ENCODE results near the gene PGAP1. TPM values are rescaled to one million over a fixed set of nuclear protein-coding genes. Genes with fewer than 3 reads are reported as not detected.

The PGAP1 gene
- total RNA-seq, 1 experiment from 2014 or later = 21.0 TPM

DNA sequence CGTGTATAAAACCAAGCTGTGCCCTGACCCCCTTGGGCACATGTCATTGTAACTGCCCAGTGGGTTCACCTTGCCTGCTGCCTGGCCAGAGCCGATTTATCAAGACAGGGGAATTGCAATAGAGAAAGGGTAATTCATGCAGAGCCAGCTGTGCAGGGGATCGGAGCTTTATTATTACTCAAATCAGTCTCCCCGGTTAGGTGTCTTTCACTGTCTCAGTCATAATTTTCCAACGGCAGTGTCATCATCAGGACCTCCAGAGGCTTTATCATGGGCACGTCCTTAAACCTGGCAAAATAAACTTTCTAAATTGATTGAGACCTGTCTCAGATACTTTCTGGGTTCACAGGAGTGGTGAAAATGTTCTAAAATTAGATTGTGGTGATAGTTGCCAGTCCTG, 29.6 kb upstream of the PGAP1 start:
- H4K91ac ChIP-seq (ENCODE audit: insufficient read length, low read depth, low read length) = no peak overlapping the region
- no peak overlapping the region for H3K23ac ChIP-seq (ENCODE audit: insufficient read length, low read depth, low read length)
- no peaks in the 10 kb centered on the region for H3K79me2 ChIP-seq (ENCODE audit: insufficient read depth, low read length)
- Mint-ChIP-seq H3K36me3 (ENCODE audit: insufficient read depth in 1 of 3, low read depth in 3 of 3) (no peaks in the 10 kb centered on the region), H3K4me3 (no peak overlapping the region), H3K9me3 (no peaks in the 10 kb centered on the region), H3K4me1 (peaks cover 38 to 42% of the 10 kb centered on the region in 2 experiments), H3K27ac (peak overlapping the region in 2 of 3 experiments; percentile 27 to 85; a peak in 3 of 7 replicates), H3K27me3 (ENCODE audit: low read depth) (no peaks in the 10 kb centered on the region)
- no peak overlapping the region for H4K8ac ChIP-seq (replicated peaks; ENCODE audit: insufficient read length, low read depth, low read length)
- no peaks in the 10 kb centered on the region for H3K27me3 ChIP-seq (ENCODE audit: insufficient read depth, low read length)
- H2BK120ac ChIP-seq (ENCODE audit: low read depth, low read length, poor library complexity, severe bottlenecking) = no peak overlapping the region
- no peaks in the 10 kb centered on the region for H3K79me1 ChIP-seq (ENCODE audit: insufficient read depth, low read depth, low read length, poor library complexity, severe bottlenecking)
- WGBS (ENCODE audit: extremely low coverage, insufficient read length, low lambda C conversion rate) = no CpG with 5 or more reads among the region's 6 CpGs
- no peaks in the 10 kb centered on the region for H4K20me1 ChIP-seq (ENCODE audit: control insufficient read depth, insufficient read depth, insufficient read length)
- no peak overlapping the region for H2BK5ac ChIP-seq (ENCODE audit: insufficient read length, low read length)
- no peaks in the 10 kb centered on the region for H3K9me3 ChIP-seq (ENCODE audit: control insufficient read depth, low read depth, low read length)
- no peak overlapping the region for H3K4ac ChIP-seq (ENCODE audit: low read depth, low read length)
- no peak overlapping the region for H2AK5ac ChIP-seq (ENCODE audit: insufficient read length, low read length)
- H4K5ac ChIP-seq (ENCODE audit: insufficient read length, low read depth, low read length) = no peak overlapping the region
- no peak overlapping the region for H3K14ac ChIP-seq (ENCODE audit: insufficient read depth, low read length)
- peaks cover 4% of the 10 kb centered on the region; the same call in 1 of the 2 replicates for H3K4me1 ChIP-seq (ENCODE audit: insufficient read depth, low read length)
- H2BK15ac ChIP-seq (ENCODE audit: low read depth, low read length) = no peak overlapping the region
- H3K18ac ChIP-seq (ENCODE audit: insufficient read length, low read depth, low read length) = no peak overlapping the region
- no peak overlapping the region for H3K4me2 ChIP-seq (ENCODE audit: insufficient read depth, insufficient read length, low read length)
- no peak for DNase-seq
- no peak overlapping the region for H2BK12ac ChIP-seq (ENCODE audit: insufficient read length, low read depth, low read length)
- no peak for TF ChIP-seq CTCF (conservative IDR thresholded peaks at IDR 0.05)
- no peak overlapping the region for H3K9ac ChIP-seq (ENCODE audit: extremely low read depth, insufficient read length, low read length)
- no peak overlapping the region for H2BK20ac ChIP-seq (ENCODE audit: low read depth, low read length, poor library complexity, severe bottlenecking)
- H3K23me2 ChIP-seq (ENCODE audit: insufficient read length, low read depth, low read length, poor library complexity, severe bottlenecking) = no peaks in the 10 kb centered on the region
- H3K56ac ChIP-seq (ENCODE audit: insufficient read length, low read depth, low read length) = no peak overlapping the region
- no peak overlapping the region for H2AFZ ChIP-seq (ENCODE audit: low read length)
- no peak overlapping the region for H3T11ph ChIP-seq (ENCODE audit: low read length)
- no peak overlapping the region for H3K27ac ChIP-seq (ENCODE audit: insufficient read length, low read depth, low read length)
